ENCODE results near the gene TIMM23.
"Not testable (repeated sequence)": the region's sequence is repeated elsewhere in the genome, so short reads cannot be mapped to it uniquely, and the experiment has no call there.

The TIMM23 gene, protein sequence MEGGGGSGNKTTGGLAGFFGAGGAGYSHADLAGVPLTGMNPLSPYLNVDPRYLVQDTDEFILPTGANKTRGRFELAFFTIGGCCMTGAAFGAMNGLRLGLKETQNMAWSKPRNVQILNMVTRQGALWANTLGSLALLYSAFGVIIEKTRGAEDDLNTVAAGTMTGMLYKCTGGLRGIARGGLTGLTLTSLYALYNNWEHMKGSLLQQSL
- 24.2 to 32.1 reads per million in 2 donors for total RNA-seq

DNA sequence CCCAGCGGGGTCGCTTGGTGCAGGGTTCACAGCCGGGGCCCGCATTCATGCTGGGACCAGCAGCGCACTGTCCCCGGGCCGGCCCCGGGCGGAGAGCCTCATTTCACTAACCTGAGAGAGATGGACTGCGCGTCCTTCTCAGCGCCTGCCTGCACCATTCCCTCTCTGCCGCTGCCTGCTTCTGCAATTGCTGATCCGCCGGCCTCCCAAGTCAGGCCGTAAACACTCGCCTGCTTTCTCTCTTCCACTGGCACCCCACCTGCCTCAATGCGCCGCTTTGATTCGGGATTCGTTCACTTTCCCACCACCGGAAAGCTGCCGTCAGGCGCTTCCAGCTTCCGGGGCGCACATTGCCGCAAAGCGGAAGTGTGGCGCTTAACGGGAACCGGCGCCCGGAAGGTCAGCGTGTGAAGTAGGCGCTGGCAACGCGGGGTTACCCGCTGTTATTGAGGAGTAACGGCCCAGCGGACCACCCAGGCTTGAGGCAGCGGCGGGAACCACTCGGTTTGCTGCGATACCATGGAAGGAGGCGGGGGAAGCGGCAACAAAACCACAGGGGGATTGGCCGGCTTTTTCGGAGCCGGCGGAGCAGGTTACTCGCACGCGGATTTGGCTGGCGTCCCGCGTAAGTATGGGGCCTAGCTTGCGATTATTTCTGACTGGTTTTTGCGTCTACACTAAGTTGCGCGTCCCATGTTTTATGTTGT is at the start of gene TIMM23:
Gene TIMM23, plus strand, starts transcription at position 384 of the 707 bp plus-strand sequence. Its CDS starts 136 bp downstream, at position 520.
- DNase-seq = peak; percentile 74 to 90 (median 83)

DNA sequence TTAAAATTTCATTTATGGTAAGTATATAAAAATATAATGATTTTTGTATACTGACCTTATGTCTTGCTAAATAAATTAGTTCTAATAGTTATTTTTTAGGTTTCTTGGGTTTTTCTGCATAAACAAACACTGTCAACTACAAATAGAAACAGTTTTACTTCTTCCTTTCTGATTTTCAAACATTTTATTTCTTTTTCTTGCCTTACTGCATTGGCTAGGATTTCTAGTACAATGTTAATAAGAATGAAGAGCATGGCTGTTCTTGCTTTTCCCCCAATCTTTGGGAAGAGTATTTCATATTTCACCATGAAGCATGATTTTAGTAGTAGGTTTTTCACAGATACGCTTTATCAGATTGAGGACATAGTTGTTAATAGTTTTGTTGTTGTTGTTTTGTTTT is 45.5 kb upstream of the TIMM23 start:
- not testable (repeated sequence) for DNase-seq

DNA sequence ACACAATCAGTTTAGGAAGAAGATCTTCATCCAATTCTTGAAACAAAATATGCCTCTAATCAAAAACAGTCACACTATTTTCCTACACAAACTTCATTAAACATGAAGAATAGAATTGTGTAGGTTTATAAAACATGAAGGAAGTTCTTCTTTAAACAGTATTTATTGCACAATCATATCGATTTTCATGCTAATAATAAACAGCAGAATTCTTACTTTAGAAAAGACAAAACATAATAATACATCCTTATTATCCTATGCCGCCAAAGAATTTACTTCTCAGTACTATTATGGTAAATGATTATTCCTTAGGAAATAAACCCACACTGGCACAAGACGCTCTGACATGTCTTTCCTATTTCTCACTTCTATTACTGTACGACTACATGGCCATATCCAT is 41.0 kb upstream of the TIMM23 start:
- not testable (repeated sequence) for DNase-seq

DNA sequence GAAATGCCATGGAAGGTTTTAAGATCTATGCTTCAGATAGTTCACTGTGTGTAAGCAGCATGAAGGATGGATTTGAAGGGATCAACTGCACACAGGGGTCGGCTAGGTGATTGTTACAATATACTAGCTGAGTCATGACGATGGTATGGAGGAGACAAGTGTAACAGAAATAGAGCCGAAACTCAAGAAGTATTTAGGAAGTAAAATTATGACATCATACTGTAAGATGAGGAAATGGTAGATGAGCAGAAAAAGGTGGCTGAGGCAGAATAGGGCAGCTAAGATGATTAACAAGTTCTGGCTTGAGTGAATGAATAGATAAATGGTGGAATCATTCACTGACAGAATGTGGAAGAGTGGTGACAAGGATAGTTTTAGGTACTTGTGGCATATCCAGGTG is 37.5 kb upstream of the TIMM23 start:
- DNase-seq = not testable (repeated sequence)

DNA sequence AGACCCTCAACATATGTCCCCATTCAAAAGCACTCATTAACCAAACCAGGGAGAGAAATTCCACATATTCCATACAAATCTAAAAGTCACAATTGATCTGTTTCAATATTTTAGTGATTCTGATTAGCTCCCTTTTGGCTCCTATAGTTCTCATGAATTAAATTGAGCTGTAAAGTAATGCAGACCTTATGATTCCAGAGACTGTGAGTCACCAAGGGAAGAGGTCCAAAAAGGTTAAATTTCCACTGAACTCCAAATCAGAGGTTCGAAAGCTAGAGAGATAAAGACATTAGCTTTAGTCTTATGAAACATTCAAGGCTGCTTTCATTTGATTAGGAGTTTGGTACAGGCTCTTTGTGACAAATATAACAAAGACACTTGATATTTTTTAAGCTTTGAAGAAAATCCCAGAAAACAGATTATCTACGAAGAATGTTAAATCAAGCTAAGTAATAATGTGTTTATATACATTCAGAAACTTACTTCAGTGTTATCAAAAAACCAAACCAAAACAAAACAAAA is 33.1 kb upstream of the TIMM23 start:
- not testable (repeated sequence) for DNase-seq

DNA sequence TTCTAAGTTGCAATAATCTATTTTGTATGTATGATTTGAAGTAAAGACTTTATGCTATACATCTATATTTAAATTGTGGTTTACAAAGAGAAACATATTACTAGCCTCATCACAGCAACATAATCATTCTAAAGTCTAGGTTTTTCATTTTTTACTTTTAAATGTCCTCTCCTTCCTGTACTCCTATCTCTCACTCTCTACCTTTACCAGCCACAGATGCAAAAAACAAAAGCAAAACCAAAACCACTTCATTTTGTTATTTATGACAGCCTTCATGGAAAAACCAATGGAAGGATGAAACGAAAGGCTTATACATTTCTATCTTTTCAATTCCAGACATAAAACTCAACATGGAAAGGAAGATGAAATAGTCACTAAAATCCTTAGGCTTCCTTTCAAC is 31.1 kb upstream of the TIMM23 start:
- not testable (repeated sequence) for DNase-seq

DNA sequence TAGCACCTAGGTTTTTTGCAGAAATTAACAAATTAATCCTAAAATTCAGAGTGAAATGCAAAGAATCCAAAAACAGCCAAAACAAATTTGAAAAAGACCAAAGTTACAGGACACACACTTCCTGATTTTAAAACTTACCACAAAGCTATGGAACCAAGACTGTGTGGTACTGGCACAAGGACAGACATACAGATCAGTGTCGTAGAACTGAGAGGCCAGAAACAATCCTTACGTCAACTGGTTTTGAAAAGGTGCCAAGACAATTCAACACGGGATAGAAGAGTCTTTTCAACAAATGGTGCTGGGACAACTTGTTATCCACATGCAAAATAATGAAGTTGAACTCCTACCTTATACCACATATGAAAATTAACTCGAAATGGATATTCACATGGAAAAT is 26.8 kb upstream of the TIMM23 start:
- DNase-seq = not testable (repeated sequence)

DNA sequence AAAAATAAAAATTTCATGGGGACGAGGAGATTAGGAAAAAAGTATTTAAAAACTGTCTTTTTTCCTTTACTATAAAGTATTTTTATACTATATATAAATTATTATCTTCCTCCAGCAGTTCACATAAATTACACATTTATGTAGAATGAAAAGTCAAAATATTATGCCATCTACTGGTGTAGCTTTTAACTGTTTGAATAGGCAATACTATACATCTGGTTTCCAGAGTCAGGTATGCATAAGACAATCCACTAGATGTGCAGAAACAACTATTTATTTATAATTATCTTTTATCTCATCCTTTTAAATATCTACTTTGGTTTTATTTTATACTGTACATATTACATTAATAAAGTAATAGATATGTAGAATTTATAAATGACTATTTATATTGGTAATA is 24.9 kb upstream of the TIMM23 start:
- DNase-seq = not testable (repeated sequence)

DNA sequence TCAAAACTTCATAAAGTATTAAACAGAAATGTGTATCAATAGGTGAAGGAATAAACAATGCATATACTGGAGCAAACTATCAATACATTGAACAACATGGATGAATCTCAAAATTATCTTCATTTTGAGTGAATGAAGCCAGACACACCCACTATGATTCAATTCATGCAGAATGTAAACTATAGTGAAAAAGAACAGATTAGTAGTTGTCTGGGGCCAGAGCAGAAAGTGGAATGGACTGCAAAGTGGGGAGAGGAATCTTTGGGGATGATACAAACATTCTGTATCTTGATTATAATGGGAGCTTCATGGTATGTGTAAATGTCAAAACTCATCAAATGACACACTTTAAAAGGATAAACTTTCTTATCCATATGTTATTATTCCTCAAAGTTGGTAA is 23.5 kb upstream of the TIMM23 start:
- not testable (repeated sequence) for DNase-seq

DNA sequence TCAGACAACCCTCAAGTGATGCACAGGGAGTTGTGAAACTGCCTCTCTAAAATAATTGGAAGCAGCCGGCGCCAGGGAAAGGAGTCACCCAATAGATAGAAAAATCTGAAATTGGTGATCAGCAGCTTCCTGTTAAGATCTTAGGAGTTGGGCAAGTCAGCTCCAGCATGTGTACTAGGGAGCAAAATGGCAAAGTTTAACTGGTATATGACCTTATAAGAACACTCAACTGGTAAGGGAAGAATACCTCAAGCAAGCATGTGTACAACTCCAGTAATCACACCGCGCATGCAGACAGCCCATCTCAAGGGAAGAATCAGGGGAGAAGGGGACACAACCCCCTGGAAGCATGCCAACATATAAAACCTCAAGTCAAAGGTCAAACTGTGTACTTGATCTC is 17.9 kb upstream of the TIMM23 start:
- not testable (repeated sequence) for DNase-seq

DNA sequence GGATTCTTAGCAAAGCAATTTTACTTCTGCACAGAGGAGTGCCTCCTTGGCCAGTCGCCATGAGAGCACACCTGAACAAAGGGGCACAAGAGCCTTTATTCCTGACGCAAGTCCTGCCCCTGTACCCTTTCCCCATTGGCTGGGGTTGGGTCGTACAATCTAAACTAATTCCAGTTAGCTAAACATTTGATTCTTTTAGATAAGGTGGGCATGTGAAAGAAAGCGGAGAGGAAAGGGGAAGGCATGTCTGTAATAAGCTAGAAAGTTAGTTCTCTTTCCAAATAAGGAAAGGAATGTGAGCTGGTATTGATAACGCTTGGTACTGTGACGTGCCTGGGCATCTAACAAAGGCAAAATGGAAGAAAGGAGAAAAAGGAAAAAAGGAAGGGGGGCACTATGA is 15.7 kb upstream of the TIMM23 start:
- not testable (repeated sequence) for DNase-seq

DNA sequence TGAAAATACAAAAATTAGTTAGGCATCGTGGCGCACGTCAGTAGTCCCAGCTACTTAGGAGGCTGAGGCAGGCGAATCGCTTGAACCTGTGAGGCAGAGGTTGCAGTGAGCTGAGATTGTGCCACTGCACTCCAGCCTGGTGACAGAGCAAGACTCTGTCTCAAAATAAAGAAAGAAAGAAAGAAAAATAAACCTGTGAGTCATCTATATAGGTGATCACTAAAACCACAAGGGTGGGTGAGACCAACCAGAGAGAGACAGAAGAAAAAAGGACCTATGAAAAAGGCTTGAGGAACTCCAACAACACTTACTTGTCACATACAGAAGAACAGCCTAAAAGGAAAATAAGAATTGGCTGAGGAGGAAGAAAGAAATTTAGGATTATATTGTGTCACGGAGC is 14.4 kb upstream of the TIMM23 start:
- DNase-seq = not testable (repeated sequence)

DNA sequence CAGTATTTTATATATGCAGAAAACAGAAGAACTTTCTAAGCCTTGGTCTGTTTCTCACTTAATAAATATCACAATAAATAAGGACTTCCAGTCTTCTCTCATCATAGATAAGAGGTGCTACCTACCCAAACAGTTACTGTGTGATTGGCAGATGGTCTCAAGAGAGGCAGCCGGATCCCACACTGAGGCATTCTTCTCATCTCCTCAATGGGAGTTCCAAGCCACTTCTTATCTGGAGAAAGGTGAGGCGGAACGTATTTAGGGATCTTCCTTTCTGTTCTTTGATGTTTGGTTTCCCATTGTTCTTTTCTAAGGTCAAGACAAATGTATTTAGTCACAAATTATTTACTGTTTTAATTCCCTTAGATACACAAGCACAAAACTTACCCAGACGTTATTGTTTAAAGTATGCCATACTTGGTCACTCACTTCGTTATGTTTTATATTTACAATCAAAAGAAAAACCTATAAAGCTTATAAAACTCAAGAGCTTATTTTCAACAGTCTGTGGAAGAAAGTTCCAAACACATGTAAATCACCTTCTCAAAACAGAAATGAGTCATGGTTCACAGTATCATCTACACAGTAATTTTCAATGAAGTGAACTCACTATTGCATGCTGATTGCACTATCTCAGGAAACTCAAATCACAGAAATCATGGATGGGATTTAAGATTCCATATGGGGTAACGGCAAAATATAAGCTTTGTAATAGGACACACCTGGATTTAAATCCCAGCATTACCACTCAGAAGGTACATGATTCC is 9.4 kb upstream of the TIMM23 start:
- not testable (repeated sequence) for DNase-seq

DNA sequence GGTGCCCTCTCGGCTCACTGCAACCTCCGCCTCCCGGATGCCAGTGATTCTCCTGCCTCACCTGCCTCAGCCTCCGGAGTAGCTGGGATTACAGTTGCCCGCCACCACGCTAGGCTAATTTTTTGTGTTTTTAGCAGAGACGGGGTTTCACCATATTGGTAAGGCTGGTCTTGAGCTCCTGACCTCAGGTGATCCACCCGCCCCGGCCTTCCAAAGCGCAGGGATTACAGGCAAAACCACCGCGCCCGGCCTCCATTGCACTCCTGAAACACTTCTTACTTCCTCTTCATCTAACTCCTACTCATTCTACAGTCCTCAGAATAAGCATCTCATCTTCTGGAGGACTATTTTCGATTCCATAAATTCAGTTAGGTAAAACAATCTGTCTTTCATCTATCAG is 1.3 kb upstream of the TIMM23 start:
- not testable (repeated sequence) for DNase-seq

DNA sequence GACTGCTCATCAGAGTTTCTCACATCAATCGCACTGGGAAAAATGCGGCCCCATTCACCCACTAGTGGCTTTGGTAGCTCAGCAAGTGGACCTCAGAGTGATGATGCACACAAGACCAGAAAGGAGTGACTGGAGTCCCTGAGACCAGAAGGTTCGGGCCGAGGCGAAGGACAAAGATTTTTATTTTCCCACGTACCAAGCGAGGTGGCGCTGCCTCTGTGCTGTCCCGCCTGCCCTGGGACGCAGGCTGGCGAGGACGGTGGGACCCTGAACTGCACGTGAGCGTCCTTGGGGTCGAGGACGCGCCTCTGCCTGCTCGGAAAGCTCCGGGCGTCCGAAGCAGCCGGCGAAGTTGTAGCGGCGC is 565 bp upstream of the TIMM23 start:
- peak in 1 of 5 experiments; percentile 14 for DNase-seq

DNA sequence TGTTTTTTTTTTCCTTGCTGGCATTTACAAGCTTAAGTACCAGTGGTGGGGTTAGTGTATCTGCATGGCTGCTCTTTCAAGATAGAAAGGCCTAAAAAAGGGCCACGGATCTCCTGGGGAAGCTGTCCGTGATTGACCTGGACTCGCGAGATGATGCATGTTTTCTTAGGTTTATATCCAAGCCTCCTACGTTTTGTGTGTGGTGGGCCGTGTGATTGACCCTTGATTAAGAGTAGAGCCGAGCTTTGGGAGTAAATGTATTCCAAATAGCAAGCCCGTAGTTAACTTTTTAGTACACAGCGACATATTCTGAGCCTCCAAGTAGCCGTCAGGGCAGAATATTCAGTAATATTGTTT is 502 bp downstream of the TIMM23 start:
- not testable (repeated sequence) for DNase-seq

DNA sequence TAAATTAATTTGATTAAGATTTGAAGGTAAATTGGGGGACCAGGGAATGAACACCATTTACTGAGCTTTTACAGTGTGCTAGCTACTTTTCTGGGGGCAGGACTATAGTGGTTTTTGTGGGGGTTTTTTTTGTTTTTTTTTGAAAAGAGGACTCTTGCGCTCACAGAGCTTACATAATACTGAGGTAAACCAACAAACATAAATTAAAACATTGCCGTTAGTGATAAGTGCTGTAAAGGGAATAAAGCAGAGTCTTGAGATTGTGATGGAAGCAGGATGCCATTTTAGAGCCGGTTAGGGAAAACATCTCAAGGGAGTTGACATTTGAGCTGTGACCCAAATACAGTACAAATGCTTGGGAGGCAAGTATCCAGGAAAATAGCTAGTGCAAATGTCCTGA is 1.8 kb downstream of the TIMM23 start:
- DNase-seq = not testable (repeated sequence)

DNA sequence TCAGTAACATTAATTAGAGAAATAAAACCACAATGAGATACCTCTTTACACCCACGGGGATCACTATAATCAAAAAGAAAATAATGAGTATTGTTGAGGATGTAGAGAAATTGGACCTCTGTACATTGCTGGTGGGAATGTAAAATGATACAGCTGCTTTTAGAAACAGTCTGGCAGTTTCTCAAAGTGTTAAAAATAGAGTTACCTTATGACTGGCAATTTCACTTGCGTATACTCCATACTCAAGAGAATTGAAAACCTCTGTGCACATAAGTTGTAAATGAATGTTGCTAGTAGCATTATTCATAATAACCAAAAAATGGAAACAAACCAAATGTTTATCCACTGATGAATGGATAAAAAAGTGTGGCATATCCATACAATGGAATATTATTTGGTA is 6.3 kb downstream of the TIMM23 start:
- DNase-seq = not testable (repeated sequence)

DNA sequence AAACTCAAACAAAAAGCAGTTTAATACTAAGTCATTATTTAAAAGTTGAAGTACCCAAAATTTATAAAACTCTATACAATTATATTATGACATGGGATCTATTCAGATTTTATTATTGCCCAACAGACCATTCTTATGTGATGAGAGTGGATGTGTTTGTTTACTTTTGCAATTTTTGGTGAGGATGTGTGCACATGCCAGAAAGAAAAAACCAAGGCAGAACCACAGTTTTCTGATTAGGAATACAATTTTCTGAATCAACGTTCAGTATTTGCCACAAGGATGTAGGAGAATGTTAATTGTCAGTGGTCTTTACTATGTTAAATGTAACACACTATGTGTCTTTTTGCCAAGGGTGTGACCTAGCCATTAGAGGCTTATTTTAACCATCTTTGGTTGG is 9.1 kb downstream of the TIMM23 start:
- not testable (repeated sequence) for DNase-seq

DNA sequence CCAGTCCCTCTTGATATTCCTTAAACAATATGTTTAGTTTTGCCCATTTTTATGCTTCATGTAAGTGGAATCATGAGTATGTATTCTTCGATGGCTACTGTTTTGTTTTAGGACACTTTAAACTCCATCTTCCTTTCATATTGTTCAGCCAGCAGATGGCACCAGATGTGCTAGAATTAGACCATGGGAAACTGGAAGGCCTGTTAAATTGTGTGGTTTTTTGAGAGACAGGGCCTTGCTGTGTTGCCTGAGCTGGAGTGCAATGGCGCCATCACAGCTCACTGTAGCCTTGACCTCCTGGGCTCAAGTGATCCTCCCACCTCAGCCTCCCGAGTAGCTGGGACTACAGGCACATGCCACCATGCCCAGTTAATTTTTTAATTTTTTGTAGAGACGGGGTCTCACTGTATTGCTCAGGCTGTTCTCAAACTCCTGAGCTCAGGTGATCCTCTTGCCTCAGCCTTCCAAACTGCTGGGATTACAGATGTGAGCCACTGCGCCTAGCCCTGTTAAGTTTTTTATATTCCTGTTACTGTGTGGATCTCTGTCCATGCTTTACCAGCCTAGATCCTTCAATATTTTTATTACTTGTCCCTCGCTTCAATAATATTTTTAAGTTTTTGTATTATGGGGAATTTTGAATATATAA is 11.4 kb downstream of the TIMM23 start:
- DNase-seq = peak in 3 of 5 experiments; percentile 15 to 62 (median 17)

DNA sequence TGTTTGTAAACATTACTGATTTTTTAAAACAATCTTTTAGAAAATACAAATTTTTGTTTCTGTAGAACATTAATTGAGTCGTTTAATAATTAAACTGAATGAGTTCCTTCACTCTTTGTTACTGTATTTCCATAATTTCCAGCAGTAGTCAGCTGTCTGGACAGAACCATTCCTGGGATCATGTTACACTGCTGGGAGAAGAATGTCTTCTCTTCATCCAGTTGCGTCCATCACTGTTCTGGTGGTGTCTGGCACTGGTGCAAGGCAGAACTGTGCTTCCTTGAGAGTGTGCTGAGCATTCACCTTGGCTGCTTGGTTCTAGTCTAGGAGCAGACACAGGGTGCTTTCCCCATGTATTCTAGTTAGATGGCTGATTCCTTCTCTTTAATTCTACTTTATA is 12.2 kb downstream of the TIMM23 start:
- not testable (repeated sequence) for DNase-seq

DNA sequence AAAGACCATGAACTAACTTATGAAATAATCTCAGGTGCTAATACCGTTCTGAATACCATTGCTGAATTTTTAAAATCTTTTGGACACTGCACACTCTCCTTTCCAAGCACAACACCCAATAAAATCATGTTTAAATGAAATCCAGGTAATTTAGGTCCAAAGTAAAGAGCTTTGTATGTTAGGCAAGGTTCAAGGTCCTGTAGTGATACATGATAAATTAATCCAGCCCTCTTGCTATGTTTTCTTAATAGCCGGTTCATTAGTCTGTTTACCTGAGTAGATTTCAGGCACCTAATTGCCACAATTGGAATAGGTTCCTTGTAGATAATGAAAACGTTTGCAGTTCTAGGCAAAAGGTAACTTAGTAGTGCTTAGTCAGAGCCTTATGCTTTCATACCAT is 13.3 kb downstream of the TIMM23 start:
- not testable (repeated sequence) for DNase-seq

DNA sequence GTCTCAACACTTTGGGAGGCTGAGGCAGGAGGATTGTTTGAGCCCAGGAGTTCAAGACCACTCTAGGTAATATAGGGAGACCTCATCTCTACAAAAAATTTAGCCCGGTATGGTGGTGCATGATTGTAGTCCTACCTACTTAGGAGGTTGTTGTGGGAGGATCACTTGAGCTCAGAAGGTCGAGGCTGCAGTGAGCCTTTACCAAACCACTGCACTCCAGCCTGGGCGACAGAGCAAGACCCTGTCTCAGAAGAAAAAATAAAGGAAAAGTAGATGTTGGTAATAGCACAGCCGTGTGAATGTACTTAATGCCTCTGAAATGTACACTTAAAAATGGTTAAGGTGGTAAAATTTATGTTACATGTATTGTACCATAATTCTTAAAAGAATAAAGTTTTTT is 25.3 kb downstream of the TIMM23 start:
- DNase-seq = no peak
